Activated naive CD4-positive, alpha-beta T cell treated with anti-CD3 and anti-CD28 coated beads for 36 hours (primary cell): Measurements from ENCODE around the gene DPP9. TPM values are rescaled to one million over a fixed set of nuclear protein-coding genes. Genes with fewer than 3 reads are reported as not detected.

Experiments
- CTCF ChIA-PET: fragments of 350-600 bp; sonication (Branson Sonifier 250); formaldehyde crosslinking; loops from one replicate; lab custom pipeline; 2021; ENCODE audit warnings: antibody characterized with exemption; lab: Charles Lee
- DNase-seq: peaks from one replicate; pipeline ENCODE4 v3.0.0-alpha.2; 2020
- H3K27ac Mint-ChIP-seq: one replicate; pipeline ENCODE4 v1.8.0; 2021; ENCODE audit warnings: mild to moderate bottlenecking, mixed read lengths
- H3K27me3 Mint-ChIP-seq: one replicate; pipeline ENCODE4 v1.8.0; 2021; ENCODE audit warnings: low read depth, mixed read lengths
- H3K36me3 Mint-ChIP-seq: one replicate; pipeline ENCODE4 v1.8.0; 2021; ENCODE audit warnings: low read depth, mixed read lengths
- H3K4me1 Mint-ChIP-seq: one replicate; pipeline ENCODE4 v1.8.0; 2021; ENCODE audit warnings: low read depth, mixed read lengths
- H3K4me3 Mint-ChIP-seq: one replicate; pipeline ENCODE4 v1.8.0; 2021; ENCODE audit warnings: mild to moderate bottlenecking, moderate library complexity, mixed read lengths
- H3K9me3 Mint-ChIP-seq: one replicate; pipeline ENCODE4 v1.8.0; 2021; ENCODE audit warnings: mixed read lengths
- intact Hi-C: fragments of 100-400 bp; cut with micrococcal nuclease; formaldehyde crosslinking; loops from one replicate; pipeline ENCODE4 v1.15.1; 2023
- total RNA-seq, 2 experiments: library from RNA; stranded (reverse); gene quantifications; one replicate each; pipeline ENCODE4 v1.2.3, GENCODE V29; 2021

The DPP9 gene
- total RNA-seq, 2 experiments from 2014 or later = 40.8 to 41.9 TPM

- H3K4me1 Mint-ChIP-seq = no peaks in the 10 kb centered on the region
- H3K4me3 Mint-ChIP-seq = no peak overlapping the region
- H3K27ac Mint-ChIP-seq = no peak overlapping the region
- no peak for DNase-seq
- intact Hi-C loops = no loop called here
- H3K36me3 Mint-ChIP-seq = peaks cover 20% of the 10 kb centered on the region
- CTCF ChIA-PET = no interaction called here
- no peaks in the 10 kb centered on the region for H3K27me3 Mint-ChIP-seq
- H3K9me3 Mint-ChIP-seq = no peaks in the 10 kb centered on the region
These were observed 19.8 kb downstream of the DPP9 start for GRCh38 chr19:4703671-4704316.

- H3K36me3 Mint-ChIP-seq = peaks cover 20% of the 10 kb centered on the region
- no peak overlapping the region for H3K27ac Mint-ChIP-seq
- no peak overlapping the region for H3K4me3 Mint-ChIP-seq
- no peaks in the 10 kb centered on the region for H3K9me3 Mint-ChIP-seq
- CTCF ChIA-PET = no interaction called here
- H3K4me1 Mint-ChIP-seq = no peaks in the 10 kb centered on the region
- no peaks in the 10 kb centered on the region for H3K27me3 Mint-ChIP-seq
- DNase-seq = no peak
- intact Hi-C loops = no loop called here
These were observed 20.9 kb downstream of the DPP9 start for GRCh38 chr19:4702764-4703163.

- intact Hi-C loops = no loop called here
These were observed 22.1 kb downstream of the DPP9 start for GRCh38 chr19:4701557-4701956.

GRCh38 chr19:4700693-4700970 lies 23.0 kb downstream of the DPP9 start:
- H3K4me3 Mint-ChIP-seq = no peak overlapping the region
- H3K36me3 Mint-ChIP-seq = peaks cover 25% of the 10 kb centered on the region
- no peak overlapping the region for H3K27ac Mint-ChIP-seq
- DNase-seq = no peak
- CTCF ChIA-PET = interaction anchor here (1.3 kb wide), 1 partner anchor 109 kb away, joined by 4 read pairs; no protein-coding TSS in a partner anchor
- no peaks in the 10 kb centered on the region for H3K9me3 Mint-ChIP-seq
- intact Hi-C loops = no loop called here
- no peaks in the 10 kb centered on the region for H3K4me1 Mint-ChIP-seq
- no peaks in the 10 kb centered on the region for H3K27me3 Mint-ChIP-seq

More at GRCh38 chr19:4701557-4701956, 22.1 kb downstream of the DPP9 start:
- no peak overlapping the region for H3K4me3 Mint-ChIP-seq
- CTCF ChIA-PET = interaction anchor here (1.3 kb wide), 1 partner anchor 108 kb away, joined by 4 read pairs; no protein-coding TSS in a partner anchor
- H3K27me3 Mint-ChIP-seq = no peaks in the 10 kb centered on the region
- no peak overlapping the region for H3K27ac Mint-ChIP-seq
- no peak for DNase-seq
- H3K36me3 Mint-ChIP-seq = peaks cover 23% of the 10 kb centered on the region
- H3K9me3 Mint-ChIP-seq = no peaks in the 10 kb centered on the region
- H3K4me1 Mint-ChIP-seq = no peaks in the 10 kb centered on the region

GRCh38 chr19:4699826-4700692 lies 23.6 kb downstream of the DPP9 start:
- CTCF ChIA-PET = interaction anchor here (1.3 kb wide), 1 partner anchor 110 kb away, joined by 4 read pairs; no protein-coding TSS in a partner anchor
- Mint-ChIP-seq H3K4me1 (no peaks in the 10 kb centered on the region), H3K27me3 (no peaks in the 10 kb centered on the region), H3K36me3 (peaks cover 23% of the 10 kb centered on the region), H3K4me3 (no peak overlapping the region), H3K9me3 (no peaks in the 10 kb centered on the region), H3K27ac (no peak overlapping the region)
- no peak for DNase-seq
- intact Hi-C loops = no loop called here

GRCh38 chr19:4697304-4697703 lies 26.3 kb downstream of the DPP9 start:
- intact Hi-C loops = no loop called here
- no peak for DNase-seq
- Mint-ChIP-seq H3K4me3 (no peak overlapping the region), H3K4me1 (no peaks in the 10 kb centered on the region), H3K27ac (no peak overlapping the region), H3K27me3 (no peaks in the 10 kb centered on the region), H3K36me3 (peaks cover 24% of the 10 kb centered on the region), H3K9me3 (no peaks in the 10 kb centered on the region)
- CTCF ChIA-PET = no interaction called here

GRCh38 chr19:4695224-4695731 lies 28.4 kb downstream of the DPP9 start:
- intact Hi-C loops = no loop called here
- Mint-ChIP-seq H3K9me3 (no peaks in the 10 kb centered on the region), H3K36me3 (peaks cover 19% of the 10 kb centered on the region), H3K4me1 (no peaks in the 10 kb centered on the region), H3K27me3 (no peaks in the 10 kb centered on the region), H3K4me3 (no peak overlapping the region), H3K27ac (no peak overlapping the region)
- CTCF ChIA-PET = no interaction called here
- DNase-seq = no peak

- no peak for DNase-seq
- H3K4me3 Mint-ChIP-seq = no peak overlapping the region
- H3K27me3 Mint-ChIP-seq = no peaks in the 10 kb centered on the region
- H3K9me3 Mint-ChIP-seq = no peaks in the 10 kb centered on the region
- H3K4me1 Mint-ChIP-seq = no peaks in the 10 kb centered on the region
- no peak overlapping the region for H3K27ac Mint-ChIP-seq
- peaks cover 19% of the 10 kb centered on the region for H3K36me3 Mint-ChIP-seq
- intact Hi-C loops = no loop called here
- CTCF ChIA-PET = no interaction called here
These were observed 29.2 kb downstream of the DPP9 start for GRCh38 chr19:4694211-4694987.

GRCh38 chr19:4693471-4694121 lies 30.0 kb downstream of the DPP9 start:
- DNase-seq = no peak
- CTCF ChIA-PET = no interaction called here
- no peaks in the 10 kb centered on the region for H3K4me1 Mint-ChIP-seq
- no peak overlapping the region for H3K4me3 Mint-ChIP-seq
- H3K9me3 Mint-ChIP-seq = no peaks in the 10 kb centered on the region
- H3K27me3 Mint-ChIP-seq = no peaks in the 10 kb centered on the region
- intact Hi-C loops = no loop called here
- H3K27ac Mint-ChIP-seq = no peak overlapping the region
- peaks cover 19% of the 10 kb centered on the region for H3K36me3 Mint-ChIP-seq

GRCh38 chr19:4693078-4693350 lies 30.6 kb downstream of the DPP9 start:
- CTCF ChIA-PET = no interaction called here

GRCh38 chr19:4692251-4693077 lies 31.2 kb downstream of the DPP9 start:
- Mint-ChIP-seq H3K4me3 (no peak overlapping the region), H3K36me3 (peaks cover 19% of the 10 kb centered on the region), H3K27me3 (no peaks in the 10 kb centered on the region), H3K4me1 (no peaks in the 10 kb centered on the region), H3K27ac (no peak overlapping the region), H3K9me3 (no peaks in the 10 kb centered on the region)
- no peak for DNase-seq
- intact Hi-C loops = no loop called here
- CTCF ChIA-PET = no interaction called here

More at GRCh38 chr19:4693078-4693350, 30.6 kb downstream of the DPP9 start:
- H3K27me3 Mint-ChIP-seq = no peaks in the 10 kb centered on the region
- H3K9me3 Mint-ChIP-seq = no peaks in the 10 kb centered on the region
- no peak for DNase-seq
- no peak overlapping the region for H3K27ac Mint-ChIP-seq
- intact Hi-C loops = no loop called here
- peaks cover 19% of the 10 kb centered on the region for H3K36me3 Mint-ChIP-seq
- H3K4me1 Mint-ChIP-seq = no peaks in the 10 kb centered on the region
- no peak overlapping the region for H3K4me3 Mint-ChIP-seq
